GM18861 (cell line): Measurements from ENCODE around the gene ADAMTS2.

Experiments
- ATAC-seq: cut with Tn5 transposase; IDR thresholded peaks from one replicate; pipeline ENCODE4 v1.9.1; 2021; ENCODE audit not compliant: unreplicated experiment

ADAMTS2 gene

DNA sequence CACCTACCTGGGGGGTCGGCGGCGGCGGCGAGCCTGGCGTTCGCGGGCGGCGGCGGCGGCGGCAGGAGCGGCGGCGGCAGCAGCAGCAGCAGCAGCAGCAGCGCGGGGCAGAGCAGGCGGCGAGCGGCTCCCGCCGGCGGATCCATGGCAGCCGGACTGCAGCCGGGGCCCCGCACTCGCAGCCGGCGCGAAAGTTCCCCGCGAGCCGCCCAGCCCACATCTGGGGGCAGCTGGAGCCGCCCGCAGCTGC, 153 bp downstream of the ADAMTS2 start:
- no peak for ATAC-seq

DNA sequence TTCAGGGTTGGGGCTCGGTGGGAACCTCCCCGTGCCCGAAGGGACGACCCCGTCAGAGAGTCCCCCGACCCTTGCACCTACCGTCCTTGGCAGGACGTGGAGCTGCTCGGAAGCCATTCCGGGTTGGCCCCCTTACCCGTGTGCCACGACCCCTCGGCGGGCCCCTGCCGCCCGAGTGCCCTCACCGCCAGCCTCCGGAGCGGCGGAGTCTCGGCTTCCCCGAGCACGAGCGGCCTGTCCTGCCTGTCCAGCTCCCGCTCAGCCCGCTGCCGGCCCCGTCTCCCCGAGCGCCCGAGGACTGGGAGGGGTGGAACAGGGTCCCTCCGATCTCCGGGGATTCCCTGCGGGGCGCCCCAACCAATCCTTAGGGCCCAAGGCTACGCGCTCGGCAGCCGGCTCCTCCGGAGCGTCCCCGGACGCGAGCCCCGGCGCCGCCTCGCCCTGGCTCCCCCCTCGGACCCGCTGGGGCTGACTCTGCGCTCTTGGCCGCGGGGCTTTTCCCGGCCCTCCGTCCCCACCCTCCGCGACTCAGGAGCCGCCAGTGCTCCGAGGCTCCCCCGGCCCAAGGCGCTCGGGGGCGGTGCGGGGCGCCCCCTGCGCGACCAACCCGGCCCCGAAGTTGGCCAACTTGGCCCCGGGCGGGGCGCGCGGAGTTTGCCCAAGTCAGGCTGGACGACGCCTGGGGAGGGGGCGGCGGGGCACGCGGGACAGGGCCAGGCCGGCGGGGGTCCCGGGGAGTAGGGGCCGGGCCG, 654 bp downstream of the ADAMTS2 start:
- ATAC-seq: no peak

DNA sequence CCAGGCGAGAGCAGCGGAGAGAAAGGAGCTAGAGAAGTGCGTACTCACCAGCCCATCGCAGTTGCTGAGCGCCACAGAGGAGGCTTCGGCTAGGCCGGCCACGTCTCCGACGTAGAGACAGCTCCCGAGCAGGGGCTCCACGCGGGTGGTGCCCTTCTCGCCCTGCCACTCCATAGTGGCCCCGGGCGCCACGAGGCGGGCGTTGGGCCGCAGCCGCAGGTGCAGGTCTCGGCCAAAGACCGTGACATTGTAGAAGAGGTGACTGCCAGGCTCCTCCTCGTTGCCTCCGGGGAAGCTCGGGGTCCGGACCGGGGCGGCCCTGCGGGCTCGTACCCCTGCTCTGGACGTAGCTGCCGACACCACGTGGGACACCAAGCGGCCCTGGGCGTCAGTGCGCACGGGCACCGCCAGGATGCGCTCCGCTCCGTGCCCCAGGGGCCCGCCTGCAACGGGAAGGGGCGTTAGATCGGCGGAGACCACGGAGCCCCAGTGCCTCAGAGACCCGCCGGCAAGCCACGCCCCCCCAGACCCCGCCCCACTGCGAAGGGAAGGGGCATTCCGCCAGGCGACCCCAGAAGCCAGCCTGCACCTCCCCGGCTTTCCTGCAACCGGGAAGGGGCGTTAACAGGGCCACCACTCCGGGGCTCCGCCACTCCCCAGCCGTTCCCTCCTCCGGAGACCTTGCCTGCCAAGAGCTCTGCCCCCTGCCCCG, 1.4 kb downstream of the ADAMTS2 start:
- ATAC-seq: no peak

DNA sequence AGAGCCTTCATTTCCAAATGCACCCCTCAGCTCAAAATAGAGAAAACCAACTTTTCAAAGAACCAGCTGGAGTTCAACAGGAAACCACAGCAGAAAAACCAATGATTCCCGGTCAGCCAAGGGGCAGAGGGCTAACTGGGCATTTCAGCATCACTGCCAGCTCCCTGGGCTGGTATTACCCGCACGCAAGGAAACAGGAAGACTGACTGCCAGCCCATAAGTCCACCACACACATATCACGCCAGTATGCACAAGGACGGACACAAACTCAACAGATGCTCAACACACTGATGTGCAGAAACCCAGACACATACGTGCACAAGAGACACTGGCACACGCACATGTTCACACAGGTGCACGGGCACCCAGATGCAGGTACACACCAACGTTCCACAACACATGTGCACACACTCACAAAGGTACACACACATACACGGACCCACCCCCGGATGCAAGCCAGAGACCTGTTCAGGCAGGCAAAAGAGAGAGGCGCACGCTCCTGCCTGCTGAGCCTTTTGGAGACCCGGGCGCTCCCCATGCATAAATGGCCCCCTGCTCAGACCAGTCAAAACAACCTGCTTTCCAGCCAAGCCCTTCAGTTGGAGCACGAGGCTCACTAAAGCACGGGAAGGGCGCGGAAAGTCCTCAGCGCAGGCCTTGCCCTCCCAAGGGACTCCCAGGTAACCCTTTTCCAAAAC, 2.1 kb downstream of the ADAMTS2 start:
- no peak for ATAC-seq

DNA sequence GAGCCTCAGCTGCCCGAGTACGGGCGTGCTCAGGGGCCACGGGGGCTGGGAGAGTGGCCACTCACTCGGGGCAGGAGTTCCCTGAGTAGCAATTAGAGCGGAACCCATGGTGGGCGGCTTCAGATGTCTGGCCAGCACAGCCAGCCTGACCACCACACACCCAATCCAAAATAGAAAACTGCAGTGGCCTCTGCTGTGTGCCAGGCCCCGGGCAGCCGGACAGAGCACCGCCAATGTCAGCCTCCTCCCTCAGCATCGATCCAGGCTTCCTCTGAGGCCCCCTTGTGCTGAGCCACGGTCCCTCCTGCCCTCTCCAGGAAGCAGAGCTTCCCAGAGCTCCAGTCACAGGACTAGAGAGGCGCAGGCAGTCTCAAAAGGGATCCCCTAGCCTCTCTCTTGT, 2.7 kb downstream of the ADAMTS2 start:
- no peak for ATAC-seq

DNA sequence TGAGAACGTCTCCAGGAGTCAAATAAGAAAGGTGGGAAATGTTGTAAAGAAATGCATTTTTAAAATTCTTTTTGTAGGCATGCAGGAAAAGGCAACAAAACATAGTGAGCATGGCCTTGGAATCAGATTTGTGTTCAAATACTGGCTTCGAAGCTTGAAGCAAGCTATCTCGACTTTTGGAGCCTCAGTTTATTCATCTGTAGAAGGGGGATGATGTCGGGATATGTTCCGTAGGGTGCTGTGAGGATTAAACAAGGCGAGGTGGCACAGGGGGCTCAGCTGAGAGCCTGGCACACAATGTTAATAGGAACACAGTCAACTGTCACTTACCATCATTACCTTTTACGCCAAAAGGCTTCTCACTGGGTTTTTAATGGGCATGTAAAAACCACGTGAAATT, 4.8 kb downstream of the ADAMTS2 start:
- no peak for ATAC-seq

DNA sequence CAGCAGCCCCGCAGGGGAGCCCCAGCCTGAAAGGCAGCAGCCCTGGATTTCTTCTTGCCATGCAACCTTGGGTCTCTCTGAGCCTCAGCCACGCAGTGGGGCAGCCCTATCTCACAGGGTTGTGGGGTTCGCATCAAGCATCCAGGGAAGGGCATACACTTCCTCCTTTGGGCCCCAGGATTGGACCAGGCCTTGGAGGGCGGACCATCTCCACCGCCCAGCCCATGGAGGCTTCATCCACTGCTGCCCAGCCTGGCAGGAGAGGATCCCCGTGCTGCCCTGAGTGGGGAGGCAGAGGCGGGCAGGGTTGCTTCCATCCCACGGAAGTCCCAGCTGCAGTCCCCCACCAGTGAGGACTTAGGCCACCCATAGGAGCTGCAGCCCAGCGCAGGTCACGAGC, 5.3 kb downstream of the ADAMTS2 start:
- ATAC-seq: no peak

DNA sequence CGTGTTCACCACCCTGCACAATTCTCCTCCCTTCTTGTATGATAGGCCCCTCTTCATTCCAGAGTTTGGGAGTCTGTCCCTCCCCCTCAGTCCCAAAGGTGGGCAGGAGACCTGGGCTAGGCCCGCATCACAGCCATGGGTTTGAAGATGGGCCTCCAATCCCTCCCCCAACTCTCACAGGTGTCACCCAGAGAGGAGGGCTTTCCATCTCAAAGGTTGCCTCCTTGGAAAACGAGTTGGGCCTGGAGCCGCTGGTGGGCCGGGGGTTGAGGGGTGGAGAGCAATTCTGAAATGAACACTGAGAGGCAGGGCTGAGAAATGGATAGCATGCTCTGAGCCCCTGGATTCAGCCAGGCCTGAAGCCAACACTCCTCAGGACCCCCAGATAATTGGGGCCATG, 6.2 kb downstream of the ADAMTS2 start:
- ATAC-seq: no peak

DNA sequence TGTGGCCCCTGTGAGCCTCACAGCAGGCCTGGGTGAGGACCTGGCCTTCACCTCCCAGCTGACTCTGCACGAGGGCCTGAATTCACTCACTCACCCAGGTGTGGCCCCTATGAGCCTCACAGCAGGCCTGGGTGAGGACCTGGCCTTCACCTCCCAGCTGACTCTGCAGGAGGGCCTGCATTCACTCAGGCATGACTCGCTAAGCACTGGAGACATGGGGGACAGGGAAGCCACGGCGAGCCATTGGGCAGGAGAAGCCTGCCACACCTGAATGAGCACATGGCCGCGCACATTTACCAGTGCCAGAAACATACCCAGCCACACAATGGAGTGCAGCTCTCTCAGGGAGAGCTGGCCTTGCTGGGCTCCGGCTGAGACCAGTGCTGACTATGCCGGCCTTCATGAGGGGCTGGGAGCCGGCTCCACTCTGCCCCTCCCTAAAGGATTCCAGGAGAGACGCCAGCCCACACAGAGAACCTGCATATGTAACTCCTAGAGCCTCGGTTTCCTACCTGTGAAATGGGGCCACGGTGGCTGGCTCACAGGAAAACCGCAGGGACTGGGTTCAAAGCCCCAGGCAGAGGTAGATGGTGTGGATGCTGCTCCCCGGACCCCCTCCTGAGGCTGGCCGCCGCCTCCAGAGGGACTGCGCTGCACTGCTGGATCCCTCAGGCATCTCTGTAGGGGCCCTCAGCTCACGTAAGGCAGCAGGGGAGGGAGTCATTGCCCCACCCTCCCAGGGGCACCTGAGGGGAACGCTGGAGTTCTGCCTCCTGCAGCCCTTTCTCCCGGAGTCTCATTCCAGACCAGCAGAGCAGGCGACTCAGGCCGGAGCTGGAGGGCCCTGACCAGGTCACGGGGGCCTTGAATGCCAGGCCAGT, 7.2 kb downstream of the ADAMTS2 start:
- ATAC-seq: no peak

DNA sequence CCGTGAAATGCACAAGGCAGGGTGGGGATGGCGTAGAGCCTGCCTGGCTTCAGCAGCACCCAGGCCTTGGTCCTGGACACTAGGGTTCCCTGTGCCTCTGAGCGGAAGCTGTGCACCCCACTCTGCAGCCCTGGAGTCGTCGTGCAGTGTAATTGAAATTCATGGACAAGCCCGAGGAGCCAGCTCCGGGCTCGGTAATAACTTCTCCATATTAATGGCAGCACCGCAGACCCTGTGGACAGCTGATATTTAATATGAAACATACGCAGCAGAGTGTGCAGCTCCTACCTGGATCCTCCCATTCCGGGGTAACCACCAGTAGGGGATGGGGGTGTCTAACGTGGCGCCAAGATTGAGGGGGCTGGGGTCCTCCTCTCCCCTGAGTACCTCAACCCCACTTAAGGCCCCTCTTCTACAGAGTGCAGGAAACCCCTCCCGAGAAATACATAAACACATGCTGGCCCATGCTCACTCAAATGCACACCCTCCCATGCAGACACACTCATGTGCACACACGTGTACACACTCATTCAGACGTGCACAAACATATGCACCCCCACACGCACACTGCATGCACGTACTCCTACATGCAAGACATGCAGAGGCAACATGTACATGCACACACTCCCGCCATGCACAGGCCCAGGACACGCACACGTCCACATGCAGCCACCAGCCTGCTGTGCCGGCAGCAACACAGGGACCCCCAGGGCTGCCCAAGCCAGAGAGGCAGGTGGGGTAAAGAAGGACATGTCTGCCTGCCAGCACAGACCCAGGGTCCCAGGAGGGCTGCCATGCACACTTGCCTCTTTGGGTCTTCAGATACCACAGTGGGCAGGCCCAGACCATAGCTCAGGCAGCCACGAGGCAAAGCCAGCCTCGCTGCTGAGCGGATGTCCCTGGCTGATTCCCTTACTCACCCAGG, 8.1 kb downstream of the ADAMTS2 start:
- no peak for ATAC-seq

DNA sequence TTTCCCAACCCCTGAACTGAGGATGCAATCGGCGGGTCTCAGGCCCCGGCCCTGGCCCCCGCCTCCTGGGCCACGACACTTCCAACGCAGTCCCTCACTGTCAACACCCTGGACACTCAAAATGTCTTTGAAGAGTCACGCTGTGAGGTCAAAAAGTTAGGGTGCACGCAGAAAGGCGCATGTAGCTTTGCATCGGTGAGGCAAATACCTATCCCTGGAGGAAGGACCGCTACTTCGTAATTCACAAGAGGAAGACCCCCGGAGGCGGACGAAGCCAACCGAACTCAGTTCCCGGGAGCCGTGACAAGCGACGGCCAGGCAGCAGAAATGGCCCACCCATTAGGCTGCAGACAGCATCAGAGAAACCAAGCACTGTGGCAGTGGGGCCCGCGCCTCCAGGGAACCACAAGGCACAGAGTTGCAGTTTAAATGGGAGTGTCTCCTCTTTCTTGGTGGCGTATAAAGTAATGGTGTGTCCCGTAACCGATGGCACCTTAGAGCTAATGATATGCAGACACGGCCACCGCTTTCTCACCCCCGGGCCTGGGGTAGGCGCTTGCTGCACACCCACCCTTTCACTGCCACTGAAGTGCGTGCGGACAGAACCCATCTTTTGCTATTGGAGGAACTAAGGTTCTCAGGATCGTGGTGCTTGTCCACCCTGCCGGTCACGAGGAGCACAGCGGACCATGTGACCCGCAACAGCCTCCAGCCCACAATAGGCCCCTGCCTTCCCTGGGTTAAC, 9.0 kb downstream of the ADAMTS2 start:
- no peak for ATAC-seq

DNA sequence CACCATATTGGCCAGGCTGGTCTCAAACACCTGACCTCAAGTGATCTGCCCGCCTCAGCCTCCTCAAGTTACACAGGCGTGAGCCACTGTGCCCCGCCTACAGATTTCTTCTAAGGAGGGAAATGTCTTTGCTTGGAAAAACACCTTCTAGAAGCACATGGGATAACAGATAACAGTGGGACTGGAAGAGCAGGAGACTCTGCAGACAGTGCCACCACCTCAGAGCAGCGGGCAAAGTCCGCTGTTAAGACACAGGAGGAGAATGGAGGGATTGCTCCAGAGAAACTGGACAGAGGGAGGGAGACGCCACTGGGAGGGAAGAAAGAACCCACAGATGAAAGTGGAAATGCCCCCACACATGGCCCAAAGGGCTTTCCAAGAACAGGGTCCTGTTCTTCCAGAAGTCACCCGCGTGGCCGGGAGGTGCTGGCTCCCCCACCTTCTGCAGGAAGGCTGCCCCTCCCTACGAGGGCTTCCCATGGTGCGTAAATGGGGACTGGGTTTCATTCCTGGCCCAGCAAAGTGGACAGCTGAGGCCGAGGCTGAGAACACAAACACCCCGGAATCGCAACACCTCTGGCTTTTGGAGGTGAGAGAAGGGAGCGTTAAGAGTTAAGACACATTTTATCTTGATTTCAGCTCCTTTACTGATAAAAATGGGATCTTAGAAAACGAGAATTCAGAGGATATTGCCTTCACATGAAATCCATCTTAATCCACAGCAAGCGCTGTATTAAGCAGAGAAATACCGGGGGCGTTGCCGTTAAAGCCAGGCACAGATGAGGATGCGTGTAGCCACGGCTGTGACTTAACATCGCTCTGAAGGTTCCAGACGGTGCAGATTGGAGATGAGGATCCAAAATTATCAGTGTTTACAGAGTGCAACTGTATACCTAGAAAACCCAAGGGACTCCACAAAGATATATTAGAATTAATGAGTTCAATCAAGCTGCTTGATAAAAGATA, 11.2 kb downstream of the ADAMTS2 start:
- ATAC-seq: no peak

DNA sequence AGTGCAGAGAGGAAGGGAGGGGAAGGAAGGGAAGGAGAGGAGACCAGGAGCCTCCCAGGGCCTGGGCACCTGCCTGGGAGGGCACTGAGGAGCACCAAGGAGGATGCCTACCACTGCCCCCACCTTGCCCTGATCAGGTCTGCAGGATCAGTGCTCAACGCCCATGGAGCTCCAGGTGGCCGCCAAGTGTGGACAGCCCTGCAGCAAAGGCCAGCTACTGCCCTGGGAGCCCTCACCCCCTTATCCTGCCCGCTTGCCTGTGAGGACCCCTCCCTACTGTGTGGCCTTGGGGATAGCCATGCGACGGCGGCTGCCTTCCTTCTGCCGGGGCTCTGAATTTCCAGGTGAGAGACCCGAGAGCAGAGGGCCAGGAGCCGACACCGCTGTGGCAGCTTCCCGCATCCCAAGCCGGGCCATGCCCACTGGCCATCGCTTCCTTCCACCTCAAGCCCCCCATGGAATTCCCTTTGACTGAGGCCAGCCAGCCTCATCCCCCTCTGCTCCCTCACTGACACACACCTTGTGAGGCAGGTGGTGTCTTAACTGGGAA, 12.4 kb downstream of the ADAMTS2 start:
- ATAC-seq: no peak

DNA sequence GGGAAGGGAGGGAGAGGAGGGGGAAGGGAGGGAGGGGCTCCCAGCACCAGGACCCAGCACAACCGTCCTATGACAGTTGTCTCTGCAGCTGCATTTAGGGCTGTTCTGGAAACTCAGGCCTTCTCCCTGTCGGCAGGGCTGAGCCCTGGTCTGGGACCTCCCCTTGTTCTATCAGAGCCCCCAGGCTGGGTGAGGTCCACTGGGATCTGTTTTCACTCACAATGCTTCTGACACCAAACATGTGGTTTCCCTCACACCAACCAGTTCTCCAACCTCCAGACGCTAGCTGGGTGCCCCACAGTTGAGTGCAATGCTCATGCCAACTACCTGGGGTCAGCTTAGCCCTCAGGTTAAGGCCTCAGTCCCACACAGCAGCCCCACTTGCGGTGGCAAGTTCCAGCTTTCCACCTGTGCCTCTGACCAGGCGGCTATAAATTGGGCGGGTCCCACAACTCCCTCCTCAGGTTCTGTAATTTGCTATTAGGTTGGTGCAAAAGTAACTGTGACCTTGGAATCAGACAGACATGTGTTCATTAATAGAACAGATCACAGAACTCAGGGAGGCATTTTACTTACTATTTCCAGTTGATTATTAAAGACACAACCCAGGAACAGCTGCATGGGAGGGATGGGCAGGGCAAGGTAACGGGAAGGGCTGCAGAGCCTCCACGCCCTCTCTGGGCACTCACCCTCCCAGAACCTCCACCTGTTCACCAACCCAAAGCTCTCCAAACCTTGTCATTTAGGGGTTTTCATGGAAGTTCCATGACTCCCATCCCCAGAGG, 13.5 kb downstream of the ADAMTS2 start:
- no peak for ATAC-seq

DNA sequence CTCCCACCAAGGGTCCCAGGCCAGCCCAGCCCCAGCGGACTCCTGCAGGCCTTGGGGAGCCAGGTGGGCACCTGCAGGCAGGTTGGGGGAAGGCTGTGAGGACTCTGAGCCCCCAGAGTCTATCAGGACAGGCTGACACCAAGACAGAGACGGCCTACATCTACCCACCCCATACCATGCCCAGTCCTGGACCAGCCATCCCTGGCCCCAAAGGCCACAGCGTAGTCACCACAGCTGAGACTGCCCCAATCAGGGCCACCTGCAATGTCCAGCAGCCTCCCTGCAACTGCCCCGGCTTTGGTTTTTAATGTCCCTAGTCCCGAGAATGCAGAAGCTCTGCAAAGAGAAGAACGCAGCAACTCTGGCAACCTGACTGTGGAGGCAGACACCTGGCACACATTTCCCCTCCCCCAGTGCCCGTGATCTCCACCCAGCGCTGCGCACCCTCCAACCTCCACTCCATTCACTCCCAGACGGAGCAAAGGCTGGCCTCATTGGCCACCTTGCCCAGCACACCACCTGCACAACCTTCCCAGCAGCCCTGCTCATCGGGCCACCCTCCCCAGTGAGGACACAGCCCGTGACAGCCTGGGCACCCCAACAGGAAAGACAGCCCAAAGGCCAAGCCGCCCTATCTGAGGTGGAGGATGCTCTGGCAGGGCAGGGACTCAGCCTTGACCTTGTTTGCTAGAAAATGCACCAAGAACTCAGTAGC, 14.9 kb downstream of the ADAMTS2 start:
- ATAC-seq: no peak

DNA sequence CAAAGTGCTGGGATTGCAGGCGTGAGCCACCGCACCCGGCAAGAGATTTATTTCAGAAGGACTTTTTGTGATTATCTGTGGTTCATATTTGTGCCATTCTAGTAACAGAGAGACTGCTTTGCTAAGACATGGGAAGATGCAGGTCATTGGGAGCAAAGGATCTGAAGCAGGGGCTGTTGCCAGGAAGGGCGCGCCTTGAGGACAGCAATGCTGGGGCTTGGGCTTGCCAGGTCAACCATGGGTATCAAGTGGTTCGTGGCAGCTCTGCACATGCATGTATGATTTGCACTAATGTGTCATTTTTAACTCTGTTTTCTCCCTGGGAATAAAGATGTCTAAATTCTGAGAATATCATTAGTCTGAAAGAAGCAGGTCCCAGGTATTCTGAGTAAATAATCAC, 17.0 kb downstream of the ADAMTS2 start:
- ATAC-seq: no peak
